Rectal smooth muscle tissue (tissue), 1 donor: ENCODE results near the gene TRIM7.
"Not testable (repeated sequence)": the region's sequence is repeated elsewhere in the genome, so short reads cannot be mapped to it uniquely, and the experiment has no call there.

Experiments
- H3K27ac ChIP-seq: one replicate; pipeline ENCODE4 v1.7.0; 2013; ENCODE audit warnings: low read depth, low read length, inconsistent platforms
- H3K27me3 ChIP-seq: one replicate; pipeline ENCODE4 v1.7.0; 2013; ENCODE audit warnings: low read length; ENCODE audit not compliant: control insufficient read depth, insufficient read depth
- H3K36me3 ChIP-seq: one replicate; pipeline ENCODE4 v1.7.0; 2013; ENCODE audit warnings: low read length; ENCODE audit not compliant: control insufficient read depth, insufficient read depth
- H3K4me1 ChIP-seq: one replicate; pipeline ENCODE4 v1.7.0; 2013; ENCODE audit warnings: low read length; ENCODE audit not compliant: control insufficient read depth, insufficient read depth
- H3K4me3 ChIP-seq: one replicate; pipeline ENCODE4 v1.7.0; 2013; ENCODE audit warnings: low read length
- H3K9ac ChIP-seq: one replicate; pipeline ENCODE4 v1.7.0; 2013; ENCODE audit warnings: low read length

TRIM7 gene

DNA sequence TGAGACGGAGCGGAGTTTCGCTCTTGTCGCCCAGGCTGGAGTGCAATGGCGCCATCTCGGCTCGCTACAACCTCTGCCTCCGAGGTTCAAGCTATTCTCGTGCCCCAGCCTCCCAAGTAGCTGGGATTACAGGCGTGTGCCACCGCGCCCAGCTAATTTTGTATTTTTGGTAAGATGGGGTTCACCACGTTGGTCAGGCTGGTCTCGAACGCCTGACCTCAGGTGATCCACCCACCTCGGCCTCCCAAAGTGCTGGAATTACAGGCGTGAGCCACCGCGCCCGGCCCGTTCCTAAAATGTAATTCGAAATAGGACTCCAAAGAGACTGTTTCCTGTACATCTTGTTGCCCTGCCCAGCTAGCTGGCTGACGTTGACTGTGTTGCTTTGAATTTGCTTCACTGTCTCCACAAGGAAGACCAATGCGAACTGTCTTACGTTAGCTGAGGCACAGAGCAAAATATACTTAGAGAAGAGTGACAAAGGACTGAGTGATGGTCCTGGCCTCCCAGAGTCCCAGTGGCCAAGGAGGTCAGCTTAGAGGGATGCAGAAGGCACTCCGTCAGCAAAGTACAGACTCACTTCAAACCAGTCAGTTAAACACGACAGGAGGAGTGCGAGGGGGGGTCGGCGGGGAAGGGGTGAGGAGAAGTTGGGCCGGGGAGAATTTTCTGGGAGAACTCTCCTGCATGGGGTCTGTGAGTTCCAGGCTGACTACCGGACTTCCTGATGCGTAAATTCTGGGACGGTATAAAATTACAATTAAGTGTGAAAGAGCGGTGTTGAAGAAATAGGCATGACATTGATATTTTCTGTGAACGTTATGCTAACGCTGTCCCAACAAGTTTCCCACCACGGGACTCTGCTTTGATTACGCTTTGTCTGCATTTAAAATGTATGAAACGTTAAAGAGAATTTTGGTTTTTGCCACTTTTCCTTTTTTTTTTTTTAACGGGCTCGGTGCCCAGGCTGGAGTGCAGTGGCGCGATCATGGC lies 11.3 kb upstream of the TRIM7 start:
- H3K27ac ChIP-seq = no peak overlapping the region
- H3K36me3 ChIP-seq = no peaks in the 10 kb centered on the region
- H3K27me3 ChIP-seq = no peaks in the 10 kb centered on the region
- H3K9ac ChIP-seq = peak overlapping the region; percentile 60
- peak overlapping the region; percentile 44 for H3K4me3 ChIP-seq
- peaks cover 5% of the 10 kb centered on the region for H3K4me1 ChIP-seq

DNA sequence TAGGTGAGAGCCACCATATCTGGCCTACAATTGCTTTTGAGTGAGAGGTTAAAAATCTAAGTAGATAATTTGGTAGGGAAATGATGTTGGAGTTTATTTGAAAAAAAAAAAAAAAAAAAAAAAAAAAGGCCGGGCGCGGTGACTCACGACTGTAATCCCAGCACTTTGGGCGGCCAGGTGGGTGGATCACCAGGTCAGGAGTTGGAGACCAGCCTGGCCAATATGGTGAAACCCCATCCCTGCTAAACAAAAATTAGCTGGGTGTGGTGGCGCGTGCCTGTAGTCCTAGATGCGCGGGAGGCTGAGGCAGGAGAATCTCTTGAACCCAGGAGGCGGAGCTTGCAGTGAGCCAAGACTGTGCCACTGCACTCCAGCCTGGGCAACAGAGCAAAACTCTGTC lies 9.3 kb upstream of the TRIM7 start:
- not testable (repeated sequence) for H3K36me3 ChIP-seq, H3K4me3 ChIP-seq, H3K27ac ChIP-seq, H3K9ac ChIP-seq, H3K4me1 ChIP-seq, H3K27me3 ChIP-seq

DNA sequence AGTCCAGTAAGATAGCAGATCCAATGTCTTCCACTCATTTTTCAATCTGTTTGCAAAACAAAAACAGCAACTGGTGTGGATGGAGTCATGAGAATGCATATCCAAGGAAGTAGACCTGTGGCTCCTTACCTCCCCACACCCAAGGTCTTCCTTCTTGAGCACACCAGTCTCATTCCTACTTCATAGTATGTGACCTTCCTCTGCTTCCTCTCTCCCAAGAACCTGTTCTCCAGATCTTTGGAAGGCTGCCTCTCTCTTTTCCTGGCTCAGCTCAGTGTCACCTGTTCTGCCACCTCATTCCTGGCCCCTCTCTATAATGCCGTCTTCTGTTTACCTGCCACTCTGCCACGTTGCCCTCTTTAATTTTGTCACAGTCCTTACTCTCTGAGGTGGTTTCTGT lies 7.9 kb upstream of the TRIM7 start:
- no peaks in the 10 kb centered on the region for H3K27me3 ChIP-seq
- no peak overlapping the region for H3K4me3 ChIP-seq
- no peak overlapping the region for H3K9ac ChIP-seq
- H3K27ac ChIP-seq = no peak overlapping the region
- peaks cover 5% of the 10 kb centered on the region for H3K4me1 ChIP-seq
- H3K36me3 ChIP-seq = no peaks in the 10 kb centered on the region

DNA sequence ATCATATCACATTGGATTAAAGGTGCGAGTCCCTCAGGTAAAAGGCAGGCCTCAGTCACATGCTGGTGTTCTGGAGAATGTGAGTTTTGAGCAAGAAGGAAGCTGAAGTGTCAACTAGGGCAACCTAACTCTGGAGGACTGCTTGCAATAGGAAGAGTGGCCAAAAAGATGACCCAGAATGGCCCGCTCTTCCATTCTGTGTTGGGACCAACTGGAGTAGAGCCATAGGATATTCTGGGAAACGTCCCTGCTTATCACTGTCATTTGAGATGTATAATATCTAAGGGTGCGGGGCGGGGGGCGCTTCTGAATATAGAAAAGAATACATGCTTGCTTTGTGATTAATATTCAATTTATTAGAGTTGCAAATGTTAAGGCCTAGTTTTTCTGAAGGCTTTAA lies 7.1 kb upstream of the TRIM7 start:
- no peaks in the 10 kb centered on the region for H3K27me3 ChIP-seq
- H3K4me1 ChIP-seq = peaks cover 5% of the 10 kb centered on the region
- H3K27ac ChIP-seq = no peak overlapping the region
- H3K36me3 ChIP-seq = no peaks in the 10 kb centered on the region
- no peak overlapping the region for H3K9ac ChIP-seq
- H3K4me3 ChIP-seq = no peak overlapping the region

DNA sequence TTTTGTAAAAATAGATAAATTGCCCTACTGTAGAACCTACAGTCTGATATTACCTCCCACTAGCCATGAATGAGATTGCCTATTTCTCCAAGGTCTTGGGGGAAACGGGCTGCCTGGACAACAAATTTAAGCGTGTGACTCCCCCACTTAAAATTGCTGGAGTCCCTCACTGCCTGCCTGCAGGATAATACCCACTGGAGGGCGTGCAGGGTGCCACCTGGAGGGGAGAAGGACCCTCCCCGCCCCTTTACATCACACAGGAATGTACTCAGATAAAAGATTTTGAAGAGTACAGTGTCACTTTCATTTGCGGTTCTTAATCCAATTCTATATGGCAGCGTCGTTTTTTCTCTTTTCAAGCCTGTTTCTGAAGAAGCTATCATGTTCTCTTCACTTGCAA lies 6.2 kb upstream of the TRIM7 start:
- no peak overlapping the region for H3K9ac ChIP-seq
- no peak overlapping the region for H3K27ac ChIP-seq
- peaks cover under 1% of the 10 kb centered on the region for H3K4me1 ChIP-seq
- no peak overlapping the region for H3K4me3 ChIP-seq
- H3K27me3 ChIP-seq = no peaks in the 10 kb centered on the region
- no peaks in the 10 kb centered on the region for H3K36me3 ChIP-seq

DNA sequence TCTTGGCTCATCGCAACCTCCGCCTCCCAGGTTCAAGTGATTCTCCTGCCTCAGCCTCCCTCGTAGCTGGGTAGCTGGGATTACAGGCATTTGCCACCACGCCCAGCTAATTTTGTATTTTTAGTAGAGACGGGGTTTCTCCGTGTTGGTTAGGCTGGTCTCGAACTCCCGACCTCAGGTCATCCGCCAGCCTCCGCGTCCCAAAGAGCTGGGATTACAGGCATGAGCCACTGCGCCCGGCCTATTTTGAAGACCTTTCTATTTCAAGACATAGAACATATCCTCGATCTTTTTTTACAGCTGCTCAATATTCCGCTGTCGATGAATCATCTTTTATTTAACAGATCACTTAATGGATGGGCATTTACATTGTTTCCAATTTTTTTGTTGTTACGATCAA lies 5.7 kb upstream of the TRIM7 start:
- H3K9ac ChIP-seq, H3K27me3 ChIP-seq, H3K27ac ChIP-seq, H3K36me3 ChIP-seq, H3K4me1 ChIP-seq, H3K4me3 ChIP-seq: not testable (repeated sequence)

DNA sequence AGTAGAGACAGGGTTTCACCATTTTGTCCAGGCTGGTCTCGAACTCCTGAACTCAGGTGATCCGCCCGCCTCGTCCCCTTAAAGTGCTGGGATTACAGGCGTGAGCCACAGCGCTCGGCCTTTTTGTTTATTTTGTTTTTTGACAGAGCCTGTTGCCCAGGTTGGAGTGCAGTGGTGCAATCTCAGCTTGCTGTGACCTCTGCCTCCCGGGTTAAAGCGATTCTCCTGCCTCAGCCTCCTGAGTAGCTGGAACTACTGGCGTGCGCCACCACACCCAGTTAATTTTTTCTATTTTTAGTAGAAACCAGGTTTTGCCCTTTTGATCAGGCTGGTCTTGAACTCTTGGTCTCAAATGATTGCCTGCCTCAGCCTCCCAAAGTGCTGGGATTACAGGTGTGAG lies 5.2 kb upstream of the TRIM7 start:
- H3K4me1 ChIP-seq, H3K27me3 ChIP-seq, H3K4me3 ChIP-seq, H3K27ac ChIP-seq, H3K9ac ChIP-seq, H3K36me3 ChIP-seq: not testable (repeated sequence)

DNA sequence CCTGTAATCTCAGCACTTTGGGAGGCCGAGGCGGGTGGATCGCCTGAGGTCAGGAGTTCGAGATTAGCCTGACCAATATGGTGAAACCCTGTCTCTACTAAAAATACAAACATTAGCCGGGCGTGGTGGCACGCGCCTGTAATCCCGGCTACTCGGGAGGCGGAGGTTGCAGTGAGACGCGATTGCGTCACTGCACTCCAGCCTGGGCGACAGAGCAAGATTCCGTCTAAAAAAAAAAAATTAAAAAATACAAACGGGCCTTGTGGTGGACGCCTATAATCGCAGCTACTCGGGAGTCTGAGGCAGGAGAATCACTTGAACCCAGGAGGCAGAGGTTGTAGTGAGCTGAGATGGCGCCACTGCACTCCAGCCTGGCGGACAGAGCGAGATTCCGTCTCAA lies 4.0 kb upstream of the TRIM7 start:
- not testable (repeated sequence) for H3K9ac ChIP-seq, H3K27me3 ChIP-seq

DNA sequence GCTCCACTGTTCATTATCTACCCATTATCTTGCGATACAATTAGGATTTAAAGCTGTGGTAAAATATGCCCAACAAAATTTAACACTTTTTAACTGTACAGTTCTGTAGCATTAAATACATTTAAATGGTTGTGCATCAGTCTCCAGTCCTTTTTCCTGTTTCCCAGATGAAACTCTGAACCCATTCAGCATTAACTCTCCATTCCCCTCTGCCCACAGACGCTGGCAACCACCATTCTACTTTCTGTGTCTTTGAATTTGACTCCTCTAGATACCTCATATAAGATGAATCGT lies 2.9 kb upstream of the TRIM7 start:
- no peak overlapping the region for H3K9ac ChIP-seq
- no peaks in the 10 kb centered on the region for H3K4me1 ChIP-seq
- no peak overlapping the region for H3K4me3 ChIP-seq
- H3K27me3 ChIP-seq = peaks cover 4% of the 10 kb centered on the region
- H3K27ac ChIP-seq = no peak overlapping the region
- H3K36me3 ChIP-seq = no peaks in the 10 kb centered on the region

More for the DNA sequence above, 4.0 kb upstream of the TRIM7 start:
- H3K4me3 ChIP-seq, H3K4me1 ChIP-seq, H3K27ac ChIP-seq, H3K36me3 ChIP-seq: not testable (repeated sequence)

DNA sequence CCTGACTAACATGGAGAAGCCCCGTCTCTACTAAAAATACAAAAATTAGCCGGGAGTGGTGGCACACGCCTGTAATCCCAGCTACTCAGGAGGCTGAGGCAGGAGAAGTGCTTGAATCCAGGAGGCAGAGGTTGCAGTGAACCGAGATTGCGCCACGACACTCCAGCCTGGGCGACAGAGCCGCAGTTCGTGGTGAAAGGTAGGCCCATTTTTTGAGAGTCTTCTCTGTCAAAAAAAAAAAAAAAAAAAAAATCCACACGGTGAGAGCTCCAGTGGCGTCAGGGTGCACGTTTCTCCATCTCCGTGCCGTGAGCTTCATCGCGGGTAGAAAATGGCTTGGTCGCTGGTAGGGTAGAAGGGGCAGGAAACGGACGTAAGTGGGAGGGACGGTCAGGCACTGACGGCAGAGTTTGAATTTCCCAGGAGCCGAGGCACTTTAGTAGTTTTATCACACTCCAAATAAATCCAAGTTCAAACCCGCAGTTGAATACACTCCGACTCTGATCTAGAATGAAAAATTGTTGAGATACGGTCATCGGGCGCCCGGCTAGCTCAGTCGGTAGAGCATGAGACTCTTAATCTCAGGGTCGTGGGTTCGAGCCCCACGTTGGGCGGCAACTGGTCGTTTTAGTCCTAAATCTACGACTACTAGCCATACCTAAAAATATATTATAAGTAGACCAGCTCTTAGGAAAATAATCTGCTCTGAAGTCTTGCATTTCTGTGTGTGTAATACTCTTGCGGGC lies 2.4 kb upstream of the TRIM7 start:
- H3K27me3 ChIP-seq = peaks cover 4% of the 10 kb centered on the region
- peak overlapping the region; percentile 49 for H3K9ac ChIP-seq
- H3K4me1 ChIP-seq = no peaks in the 10 kb centered on the region
- no peak overlapping the region for H3K27ac ChIP-seq
- no peaks in the 10 kb centered on the region for H3K36me3 ChIP-seq
- H3K4me3 ChIP-seq = peak overlapping the region; percentile 79

DNA sequence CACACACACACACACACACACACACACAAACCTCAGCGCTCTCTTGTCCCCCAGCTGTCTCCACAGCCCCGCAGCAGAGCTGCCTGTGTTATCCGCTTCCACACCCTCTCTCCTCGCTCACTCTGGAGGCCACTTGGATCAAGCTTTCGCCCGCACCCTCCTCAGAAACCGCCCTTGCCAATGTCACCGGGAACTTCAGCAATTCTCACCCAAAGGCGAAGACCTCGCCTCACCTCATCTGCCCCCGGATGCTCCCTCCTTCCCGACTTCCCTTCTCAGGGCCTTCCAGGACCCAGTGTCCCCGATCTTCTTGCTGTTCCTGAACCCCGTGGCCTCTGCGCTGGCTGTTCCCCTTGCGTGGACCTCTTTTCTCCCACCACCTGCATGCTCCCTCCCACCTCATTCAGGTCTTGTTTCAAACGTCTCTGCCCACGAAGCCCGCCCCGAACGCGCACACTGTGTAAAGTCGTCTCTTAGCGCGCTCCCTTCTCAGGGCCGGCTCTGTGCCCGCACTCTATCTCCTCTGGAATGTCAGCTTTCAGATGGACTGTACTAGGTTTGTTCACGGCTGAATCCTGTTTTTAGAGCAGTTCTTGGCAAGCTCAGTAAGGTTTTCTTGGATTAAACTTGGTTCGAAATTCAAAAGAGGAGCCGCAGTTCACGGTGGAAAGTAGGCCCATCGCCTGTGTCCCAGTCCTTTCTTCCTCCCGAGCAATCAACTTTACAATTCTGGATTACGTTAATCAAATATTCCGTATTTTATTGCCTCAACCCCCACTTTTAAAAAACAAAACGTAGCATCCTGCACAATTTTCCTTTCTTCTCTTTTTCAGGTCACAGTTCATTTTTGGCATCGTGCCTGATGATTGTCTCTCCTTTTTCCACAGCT lies 1.0 kb upstream of the TRIM7 start:
- H3K4me1 ChIP-seq = no peaks in the 10 kb centered on the region
- H3K27me3 ChIP-seq = peaks cover 4% of the 10 kb centered on the region
- H3K4me3 ChIP-seq = peak overlapping the region; percentile 79
- H3K36me3 ChIP-seq = no peaks in the 10 kb centered on the region
- no peak overlapping the region for H3K9ac ChIP-seq
- no peak overlapping the region for H3K27ac ChIP-seq

DNA sequence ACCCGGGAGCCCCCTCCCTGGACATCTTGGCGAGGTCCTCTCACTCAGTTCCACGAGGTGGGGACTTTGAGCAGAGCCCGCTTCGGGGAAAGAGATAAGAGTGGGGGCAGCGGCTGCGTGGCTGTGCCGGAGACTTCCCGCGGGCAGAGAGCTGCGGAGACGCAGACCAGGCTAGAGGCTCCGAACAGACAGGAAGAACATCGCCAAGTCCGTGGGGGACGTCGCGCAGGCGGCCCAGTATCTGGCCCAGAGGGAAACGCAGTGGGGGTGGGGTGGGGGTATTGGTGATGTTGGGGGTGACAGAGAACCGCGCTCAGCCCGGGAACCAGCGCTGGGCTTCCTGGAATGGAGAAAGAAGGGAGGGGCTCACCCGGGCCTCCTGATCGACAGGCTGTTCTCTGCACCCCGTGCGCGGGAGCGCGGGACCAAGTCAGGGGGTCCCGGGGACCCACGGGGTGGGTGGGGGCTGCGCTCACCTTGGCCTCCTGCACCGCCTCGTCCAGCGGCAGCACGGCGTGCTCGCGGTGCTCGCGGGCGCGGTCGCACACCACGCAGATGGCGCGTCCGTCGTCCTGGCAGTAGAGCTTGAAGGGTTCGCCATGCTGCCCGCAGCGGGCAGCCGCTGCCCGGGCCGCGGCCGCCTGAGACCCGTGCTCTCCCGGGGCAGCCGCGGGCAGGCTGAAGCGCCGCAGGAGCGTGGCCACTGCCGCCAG lies 727 bp downstream of the TRIM7 start:
- Histone ChIP-seq H3K36me3 (no peaks in the 10 kb centered on the region), H3K27ac (no peak overlapping the region), H3K9ac (no peak overlapping the region), H3K4me3 (peak overlapping the region; percentile 79), H3K27me3 (peaks cover 4% of the 10 kb centered on the region), H3K4me1 (no peaks in the 10 kb centered on the region)
